Mesothelial cell of epicardium (in vitro differentiated cells): ENCODE measurements around the gene SLC16A9. TPM values are rescaled to one million over a fixed set of nuclear protein-coding genes. Genes with fewer than 3 reads are reported as not detected.
"Not testable (repeated sequence)": the region's sequence is repeated elsewhere in the genome, so short reads cannot be mapped to it uniquely, and the experiment has no call there.

Experiments used
- DNase-seq, 2 experiments: peaks; one replicate each; pipeline ENCODE4 v3.0.0; 2021; ENCODE audit warnings: low spot score in 2 of 2; ENCODE audit not compliant: unreplicated experiment in 2 of 2
- H3K27ac Mint-ChIP-seq: 2 replicates; pipeline ENCODE4 v1.8.0; 2021; ENCODE audit warnings: mixed read lengths
- H3K27me3 Mint-ChIP-seq: 2 replicates; pipeline ENCODE4 v1.8.0; 2021; ENCODE audit warnings: low read depth, mixed read lengths
- H3K36me3 Mint-ChIP-seq: 2 replicates; pipeline ENCODE4 v1.8.0; 2021; ENCODE audit warnings: mixed read lengths
- H3K4me1 Mint-ChIP-seq: 2 replicates; pipeline ENCODE4 v1.8.0; 2021; ENCODE audit warnings: mixed read lengths
- H3K4me3 Mint-ChIP-seq: 2 replicates; pipeline ENCODE4 v1.8.0; 2021; ENCODE audit warnings: mild to moderate bottlenecking, moderate library complexity, mixed read lengths
- H3K9me3 Mint-ChIP-seq: 2 replicates; pipeline ENCODE4 v1.8.0; 2021; ENCODE audit warnings: mixed read lengths
- total RNA-seq: library from RNA; stranded (reverse); gene quantifications from 3 replicates; pipeline ENCODE4 v1.2.1, GENCODE V29; 2021
- TF ChIP-seq, protein P1 (sequence below): fragments of 200-600 bp; sonication (generic); IDR thresholded peaks from one replicate; pipeline ENCODE4 v1.5.0; 2021; ENCODE audit warnings: antibody characterized with exemption; ENCODE audit not compliant: unreplicated experiment

The SLC16A9 gene
- total RNA-seq, 1 donor from 2014 or later, result 17.6 TPM

DNA sequence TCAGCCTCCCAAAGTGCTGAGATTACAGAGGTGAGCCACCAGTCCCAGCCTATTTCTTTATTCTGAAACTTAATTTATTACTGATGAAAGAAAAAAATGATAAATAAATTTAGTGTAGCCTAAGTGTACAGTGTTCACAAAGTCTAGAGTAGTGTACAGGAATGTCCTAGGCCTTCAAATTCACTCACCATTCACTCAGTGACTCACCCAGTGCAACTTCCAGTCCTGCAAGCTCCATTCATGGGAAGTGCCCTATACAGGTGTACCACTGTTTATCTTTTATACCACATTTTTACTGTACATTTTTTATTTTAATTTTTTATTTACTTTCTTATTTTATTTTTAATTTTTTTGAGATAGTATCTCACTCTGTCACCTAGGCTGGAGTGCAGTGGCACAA lies 31.4 kb upstream of the SLC16A9 start:
- Mint-ChIP-seq H3K27me3 (no peaks in the 10 kb centered on the region), H3K27ac (no peak overlapping the region), H3K36me3 (peaks cover 3% of the 10 kb centered on the region), H3K9me3 (no peaks in the 10 kb centered on the region), H3K4me1 (peaks cover 10% of the 10 kb centered on the region), H3K4me3 (no peak overlapping the region)
- TF ChIP-seq, protein P1, sequence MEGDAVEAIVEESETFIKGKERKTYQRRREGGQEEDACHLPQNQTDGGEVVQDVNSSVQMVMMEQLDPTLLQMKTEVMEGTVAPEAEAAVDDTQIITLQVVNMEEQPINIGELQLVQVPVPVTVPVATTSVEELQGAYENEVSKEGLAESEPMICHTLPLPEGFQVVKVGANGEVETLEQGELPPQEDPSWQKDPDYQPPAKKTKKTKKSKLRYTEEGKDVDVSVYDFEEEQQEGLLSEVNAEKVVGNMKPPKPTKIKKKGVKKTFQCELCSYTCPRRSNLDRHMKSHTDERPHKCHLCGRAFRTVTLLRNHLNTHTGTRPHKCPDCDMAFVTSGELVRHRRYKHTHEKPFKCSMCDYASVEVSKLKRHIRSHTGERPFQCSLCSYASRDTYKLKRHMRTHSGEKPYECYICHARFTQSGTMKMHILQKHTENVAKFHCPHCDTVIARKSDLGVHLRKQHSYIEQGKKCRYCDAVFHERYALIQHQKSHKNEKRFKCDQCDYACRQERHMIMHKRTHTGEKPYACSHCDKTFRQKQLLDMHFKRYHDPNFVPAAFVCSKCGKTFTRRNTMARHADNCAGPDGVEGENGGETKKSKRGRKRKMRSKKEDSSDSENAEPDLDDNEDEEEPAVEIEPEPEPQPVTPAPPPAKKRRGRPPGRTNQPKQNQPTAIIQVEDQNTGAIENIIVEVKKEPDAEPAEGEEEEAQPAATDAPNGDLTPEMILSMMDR, result no peak
- no peak for DNase-seq

DNA sequence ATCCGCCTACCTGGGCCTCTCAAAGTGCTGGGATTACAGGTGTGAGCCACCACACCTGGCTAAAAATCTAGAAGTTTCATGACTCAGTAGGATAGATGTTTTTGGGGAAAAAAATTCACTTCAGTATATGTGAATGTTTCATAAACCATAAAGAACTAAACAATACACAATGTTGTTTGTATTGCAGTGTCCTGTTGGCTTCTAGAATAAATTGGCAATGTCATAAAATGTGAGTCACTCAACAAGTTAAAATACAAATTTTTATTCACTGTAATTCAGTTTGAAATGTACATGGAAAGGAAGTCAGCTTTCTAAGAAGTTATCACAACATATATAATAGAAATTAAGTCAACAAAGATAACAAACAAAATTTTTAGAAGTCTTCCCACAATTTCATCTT lies 27.1 kb upstream of the SLC16A9 start:
- TF ChIP-seq, protein P1, result no peak

DNA sequence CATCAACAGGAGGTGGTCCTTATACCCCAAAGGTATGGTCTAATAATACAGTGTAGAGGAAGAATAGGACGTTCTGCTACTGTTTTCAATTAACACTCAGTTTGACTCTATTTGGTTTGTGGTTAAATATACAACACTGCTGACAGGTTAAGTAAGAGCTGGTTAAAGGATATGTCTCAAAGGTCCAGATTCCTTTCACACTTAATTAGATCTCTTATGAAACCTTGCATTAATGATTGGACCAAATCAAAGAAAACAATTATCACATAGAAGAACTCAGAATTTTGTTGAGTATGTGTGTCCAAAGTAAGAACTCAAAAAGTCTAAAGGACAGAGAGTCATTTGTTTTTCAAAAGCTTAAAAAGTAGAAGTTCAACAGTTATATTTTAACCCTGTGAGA lies 25.6 kb upstream of the SLC16A9 start:
- Mint-ChIP-seq H3K4me3 (no peak overlapping the region), H3K27ac (no peak overlapping the region), H3K27me3 (no peaks in the 10 kb centered on the region), H3K9me3 (peaks cover 4% of the 10 kb centered on the region), H3K36me3 (no peaks in the 10 kb centered on the region), H3K4me1 (peaks cover 10% of the 10 kb centered on the region)
- no peak for DNase-seq
- TF ChIP-seq, protein P1, result no peak

More for the DNA sequence above, 27.1 kb upstream of the SLC16A9 start:
- Mint-ChIP-seq H3K4me3 (no peak overlapping the region), H3K27me3 (no peaks in the 10 kb centered on the region), H3K36me3 (no peaks in the 10 kb centered on the region), H3K9me3 (peaks cover 4% of the 10 kb centered on the region), H3K27ac (no peak overlapping the region), H3K4me1 (peaks cover 10% of the 10 kb centered on the region)
- no peak for DNase-seq

DNA sequence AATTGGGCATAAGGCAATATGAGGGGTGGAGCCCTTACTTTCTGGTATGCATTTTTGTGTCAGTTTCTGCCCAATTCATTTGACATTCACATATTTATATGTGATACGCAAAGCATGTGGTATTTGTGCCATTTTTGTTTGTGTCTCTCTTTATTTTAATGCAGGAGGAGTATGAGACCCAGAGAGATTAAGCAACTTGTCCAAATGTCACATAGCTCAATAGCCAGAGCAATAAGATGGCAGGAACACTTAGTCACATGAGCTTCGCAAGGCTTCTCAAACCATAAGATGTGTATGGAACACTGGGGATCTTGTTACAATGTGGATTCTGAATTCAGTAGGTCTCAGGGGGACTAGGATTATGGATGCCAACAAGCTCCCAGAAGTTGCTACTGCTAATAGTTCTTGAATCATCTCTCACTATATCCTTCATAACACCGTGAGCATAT lies 24.4 kb upstream of the SLC16A9 start:
- no peaks in the 10 kb centered on the region for H3K36me3 Mint-ChIP-seq
- DNase-seq, result no peak
- peaks cover 4% of the 10 kb centered on the region for H3K9me3 Mint-ChIP-seq
- H3K27ac Mint-ChIP-seq, result no peak overlapping the region
- no peak overlapping the region for H3K4me3 Mint-ChIP-seq
- peaks cover 10% of the 10 kb centered on the region for H3K4me1 Mint-ChIP-seq
- TF ChIP-seq, protein P1, result no peak
- no peaks in the 10 kb centered on the region for H3K27me3 Mint-ChIP-seq

DNA sequence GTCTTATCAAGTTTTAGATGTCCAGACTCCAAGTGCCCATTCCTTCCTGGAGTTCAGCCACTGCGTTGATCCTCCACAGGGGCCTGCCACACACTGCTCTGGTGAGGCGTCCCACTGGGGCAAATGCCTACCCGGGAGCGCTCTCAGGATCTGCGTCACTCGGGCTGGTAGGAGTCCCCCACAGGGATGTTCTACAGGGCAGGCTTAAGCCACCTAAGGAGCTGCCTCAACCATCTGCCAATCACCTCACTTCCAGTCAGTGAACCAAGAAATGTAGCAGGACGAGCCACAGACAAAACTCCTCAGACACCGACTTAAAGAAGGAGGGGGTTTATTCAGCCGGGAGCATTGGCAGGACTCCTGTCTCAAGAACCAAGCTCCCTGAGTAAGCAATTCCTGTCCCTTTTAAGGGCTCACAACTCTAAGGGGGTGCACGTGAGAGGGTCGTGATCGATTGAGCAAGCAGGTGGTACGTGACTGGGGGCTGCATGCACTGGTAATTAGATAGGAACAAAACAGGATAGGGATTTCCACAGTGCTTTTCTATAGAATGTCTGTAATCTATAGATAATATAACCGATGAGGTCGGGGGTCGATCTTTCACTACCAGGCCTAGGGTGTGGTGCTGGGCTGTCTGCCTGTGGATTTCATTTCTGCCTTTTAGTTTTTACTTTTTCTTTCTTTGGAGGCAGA lies 23.8 kb upstream of the SLC16A9 start:
- DNase-seq, H3K9me3 Mint-ChIP-seq, H3K4me1 Mint-ChIP-seq, H3K27me3 Mint-ChIP-seq, H3K36me3 Mint-ChIP-seq, H3K27ac Mint-ChIP-seq, H3K4me3 Mint-ChIP-seq: not testable (repeated sequence)

DNA sequence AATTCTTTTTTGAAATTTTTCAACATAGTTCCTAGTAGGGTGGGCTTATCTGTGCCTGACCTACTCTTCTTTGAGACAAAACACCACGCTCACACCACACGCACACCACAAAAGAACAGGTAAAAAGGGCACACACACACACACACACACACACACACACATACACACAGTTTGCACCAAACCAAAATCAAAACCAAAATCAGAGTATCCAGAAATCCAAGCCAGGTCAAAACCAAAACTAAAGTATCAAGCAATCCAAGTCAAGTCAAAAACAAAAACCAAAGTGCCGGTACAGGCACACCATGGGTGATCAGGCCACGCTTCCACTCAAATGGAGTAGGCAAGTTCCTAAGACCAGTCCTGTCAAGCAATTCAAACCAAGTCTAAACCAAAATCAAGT lies 23.2 kb upstream of the SLC16A9 start:
- not testable (repeated sequence) for H3K4me3 Mint-ChIP-seq, H3K4me1 Mint-ChIP-seq, DNase-seq, H3K27me3 Mint-ChIP-seq, H3K9me3 Mint-ChIP-seq, H3K36me3 Mint-ChIP-seq, H3K27ac Mint-ChIP-seq

DNA sequence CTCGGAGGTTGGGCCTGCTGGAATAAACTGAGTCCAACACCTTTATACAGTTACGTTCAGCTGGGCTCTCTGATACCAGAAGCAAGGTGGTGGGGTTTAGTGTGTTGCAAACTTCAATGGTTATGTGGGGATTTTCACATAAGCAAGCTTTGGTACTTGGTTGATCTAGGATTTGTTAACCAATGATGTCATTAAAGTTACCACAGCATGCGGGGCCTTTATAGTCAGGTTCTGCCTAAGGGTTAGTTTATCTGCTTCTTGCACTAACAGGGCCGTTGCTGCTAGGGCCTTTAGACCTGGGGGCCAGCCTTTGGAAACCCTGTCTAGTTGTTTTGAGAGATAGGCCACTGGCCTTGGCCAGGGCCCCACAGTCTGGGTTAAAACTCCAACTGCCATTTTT lies 19.5 kb upstream of the SLC16A9 start:
- DNase-seq, H3K27me3 Mint-ChIP-seq, H3K27ac Mint-ChIP-seq, H3K9me3 Mint-ChIP-seq, H3K4me1 Mint-ChIP-seq, H3K4me3 Mint-ChIP-seq, H3K36me3 Mint-ChIP-seq: not testable (repeated sequence)
